NCI-H2227 treated with DMSO at 0.1 percent for 48 hours (cell line): ENCODE results near the gene CFTR.

Source experiments
- DNase-seq: peaks from one replicate; lab custom pipeline; 2025; lab: John Stamatoyannopoulos, UW

The CFTR gene

DNA sequence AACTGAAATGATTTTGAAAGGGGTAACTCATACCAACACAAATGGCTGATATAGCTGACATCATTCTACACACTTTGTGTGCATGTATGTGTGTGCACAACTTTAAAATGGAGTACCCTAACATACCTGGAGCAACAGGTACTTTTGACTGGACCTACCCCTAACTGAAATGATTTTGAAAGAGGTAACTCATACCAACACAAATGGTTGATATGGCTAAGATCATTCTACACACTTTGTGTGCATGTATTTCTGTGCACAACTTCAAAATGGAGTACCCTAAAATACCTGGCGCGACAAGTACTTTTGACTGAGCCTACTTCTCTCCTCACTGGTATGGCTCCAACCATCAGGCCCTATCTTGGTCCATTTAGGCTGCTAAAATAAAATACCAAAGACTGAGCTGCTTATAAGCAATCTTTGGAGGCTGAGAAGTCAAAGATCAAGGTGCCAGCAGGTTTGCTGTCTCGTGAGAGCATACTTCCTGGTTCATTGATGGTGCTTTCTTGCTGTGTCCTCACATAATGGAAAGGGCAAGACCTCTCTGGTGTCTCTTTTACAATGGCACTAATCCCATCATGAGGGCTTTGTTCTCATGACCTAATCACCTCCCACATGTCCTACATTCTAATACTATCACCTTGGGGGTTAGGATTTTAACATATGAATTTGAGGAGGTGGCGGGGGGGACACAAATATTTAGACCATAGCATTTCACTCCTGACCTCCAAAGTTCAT is 173.3 kb downstream of the CFTR start:
- no peak for DNase-seq

DNA sequence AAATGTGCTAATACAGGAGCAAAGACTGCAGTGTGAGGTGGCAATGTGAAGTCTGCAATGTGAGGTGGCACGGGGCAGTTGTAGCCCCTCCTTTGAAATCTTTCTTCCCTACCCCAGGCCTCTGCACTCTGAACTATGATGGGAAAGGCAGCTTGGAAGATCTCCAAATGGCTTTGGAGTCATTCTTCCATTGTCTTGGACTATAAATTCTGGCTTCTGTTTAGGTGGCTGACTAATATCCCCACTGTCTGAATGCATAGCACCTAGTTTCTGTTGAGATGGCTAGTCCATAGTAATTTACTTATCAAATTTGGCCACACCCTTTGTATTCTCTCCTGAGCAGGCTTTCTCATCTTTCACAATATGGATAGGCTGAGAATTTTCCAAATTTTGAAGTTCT is 175.0 kb downstream of the CFTR start:
- DNase-seq: no peak

DNA sequence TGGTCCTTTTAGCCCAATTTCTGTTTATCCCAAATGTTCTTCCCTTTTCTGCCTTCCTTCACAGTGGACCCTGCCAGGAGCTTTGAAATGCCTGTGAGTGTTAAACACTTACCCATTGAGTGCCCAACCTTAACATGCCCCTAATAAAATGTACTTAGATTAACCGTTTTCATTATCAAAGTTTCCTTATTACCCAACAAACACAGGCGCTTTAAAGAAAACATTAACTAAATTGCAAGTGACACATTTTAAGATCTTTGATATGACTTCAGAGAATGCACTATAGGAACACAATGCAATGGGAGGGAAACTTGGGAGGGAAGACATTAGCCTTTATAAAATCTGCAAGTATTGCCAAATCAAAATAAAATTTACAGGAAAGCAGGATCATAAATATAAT is 177.0 kb downstream of the CFTR start:
- DNase-seq: no peak

DNA sequence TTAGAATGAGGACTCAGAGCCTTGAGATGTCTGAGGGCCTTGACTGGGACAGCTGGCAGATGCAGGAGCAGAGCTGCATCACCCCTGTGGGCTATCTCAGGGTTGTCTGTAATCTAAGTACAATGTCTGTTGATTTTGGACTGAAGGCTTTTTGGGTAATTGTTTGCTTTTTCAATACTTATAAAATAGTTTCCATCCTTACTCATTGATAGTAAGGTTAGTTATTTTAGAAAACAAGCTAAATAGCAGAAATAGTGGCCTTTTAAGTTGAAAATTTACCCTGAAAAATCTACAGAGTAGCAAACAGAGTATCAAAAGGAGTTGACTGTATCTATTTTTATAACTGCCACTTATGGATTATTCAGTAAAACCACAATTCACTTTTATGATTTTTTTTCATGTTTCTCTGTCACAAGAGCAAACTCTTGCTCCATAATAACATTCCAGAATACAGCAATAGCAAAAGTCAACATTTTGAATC is 179.7 kb downstream of the CFTR start:
- no peak for DNase-seq

DNA sequence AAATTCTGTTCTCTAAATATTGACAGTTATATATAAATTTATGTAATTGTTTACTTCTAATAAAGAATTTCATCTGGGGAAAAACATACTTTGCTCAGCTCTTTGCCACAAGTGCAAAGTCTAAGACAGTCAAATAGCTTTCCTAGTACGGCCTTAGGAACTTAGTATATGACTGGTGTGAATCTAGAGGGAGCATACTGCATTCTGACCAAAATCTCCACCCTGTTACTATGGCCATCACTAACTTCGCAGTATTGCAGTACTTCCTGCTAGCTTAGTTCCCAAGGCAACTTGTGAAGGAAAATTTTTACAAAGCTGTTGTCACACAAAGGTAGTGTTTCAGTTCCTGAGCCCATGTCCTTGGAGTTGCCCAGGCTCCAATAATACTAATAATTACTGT is 181.5 kb downstream of the CFTR start:
- DNase-seq: no peak

DNA sequence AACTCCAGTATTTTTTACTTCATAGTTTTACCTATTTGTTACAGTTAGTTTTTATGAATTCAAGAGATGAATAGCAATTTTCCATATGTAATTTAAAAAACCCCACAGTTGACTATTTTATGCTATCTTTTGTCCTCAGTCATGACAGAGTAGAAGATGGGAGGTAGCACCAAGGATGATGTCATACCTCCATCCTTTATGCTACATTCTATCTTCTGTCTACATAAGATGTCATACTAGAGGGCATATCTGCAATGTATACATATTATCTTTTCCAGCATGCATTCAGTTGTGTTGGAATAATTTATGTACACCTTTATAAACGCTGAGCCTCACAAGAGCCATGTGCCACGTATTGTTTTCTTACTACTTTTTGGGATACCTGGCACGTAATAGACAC is 184.2 kb downstream of the CFTR start:
- DNase-seq: no peak

DNA sequence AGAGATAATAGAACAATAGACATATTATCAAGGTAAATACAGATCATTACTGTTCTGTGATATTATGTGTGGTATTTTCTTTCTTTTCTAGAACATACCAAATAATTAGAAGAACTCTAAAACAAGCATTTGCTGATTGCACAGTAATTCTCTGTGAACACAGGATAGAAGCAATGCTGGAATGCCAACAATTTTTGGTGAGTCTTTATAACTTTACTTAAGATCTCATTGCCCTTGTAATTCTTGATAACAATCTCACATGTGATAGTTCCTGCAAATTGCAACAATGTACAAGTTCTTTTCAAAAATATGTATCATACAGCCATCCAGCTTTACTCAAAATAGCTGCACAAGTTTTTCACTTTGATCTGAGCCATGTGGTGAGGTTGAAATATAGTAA is 185.5 kb downstream of the CFTR start:
- no peak for DNase-seq

DNA sequence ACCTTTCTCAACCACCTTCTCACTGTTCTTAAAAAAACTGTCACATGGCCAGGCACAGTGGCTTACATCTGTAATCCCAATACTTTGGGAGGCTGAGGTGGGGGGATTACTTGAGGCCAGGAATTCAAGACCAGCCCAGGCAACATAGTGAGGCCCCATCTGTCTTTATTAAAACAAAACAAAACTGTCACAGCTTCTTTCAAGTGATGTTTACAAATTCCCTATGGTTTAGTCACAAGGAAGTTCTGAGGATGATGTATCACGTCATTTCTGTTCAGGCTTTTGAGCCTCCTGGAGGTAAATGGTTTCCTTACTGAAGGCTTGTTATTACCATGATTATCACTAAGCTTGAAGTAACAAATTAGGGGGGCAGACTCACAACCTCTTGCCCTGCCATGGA is 186.2 kb downstream of the CFTR start:
- DNase-seq: no peak

DNA sequence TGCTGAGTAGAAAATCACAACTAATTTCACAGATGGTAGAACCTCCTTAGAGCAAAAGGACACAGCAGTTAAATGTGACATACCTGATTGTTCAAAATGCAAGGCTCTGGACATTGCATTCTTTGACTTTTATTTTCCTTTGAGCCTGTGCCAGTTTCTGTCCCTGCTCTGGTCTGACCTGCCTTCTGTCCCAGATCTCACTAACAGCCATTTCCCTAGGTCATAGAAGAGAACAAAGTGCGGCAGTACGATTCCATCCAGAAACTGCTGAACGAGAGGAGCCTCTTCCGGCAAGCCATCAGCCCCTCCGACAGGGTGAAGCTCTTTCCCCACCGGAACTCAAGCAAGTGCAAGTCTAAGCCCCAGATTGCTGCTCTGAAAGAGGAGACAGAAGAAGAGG is 186.9 kb downstream of the CFTR start:
- no peak for DNase-seq

DNA sequence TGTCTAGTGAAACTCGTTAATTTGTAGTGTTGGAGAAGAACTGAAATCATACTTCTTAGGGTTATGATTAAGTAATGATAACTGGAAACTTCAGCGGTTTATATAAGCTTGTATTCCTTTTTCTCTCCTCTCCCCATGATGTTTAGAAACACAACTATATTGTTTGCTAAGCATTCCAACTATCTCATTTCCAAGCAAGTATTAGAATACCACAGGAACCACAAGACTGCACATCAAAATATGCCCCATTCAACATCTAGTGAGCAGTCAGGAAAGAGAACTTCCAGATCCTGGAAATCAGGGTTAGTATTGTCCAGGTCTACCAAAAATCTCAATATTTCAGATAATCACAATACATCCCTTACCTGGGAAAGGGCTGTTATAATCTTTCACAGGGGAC is 187.6 kb downstream of the CFTR start:
- no peak for DNase-seq

DNA sequence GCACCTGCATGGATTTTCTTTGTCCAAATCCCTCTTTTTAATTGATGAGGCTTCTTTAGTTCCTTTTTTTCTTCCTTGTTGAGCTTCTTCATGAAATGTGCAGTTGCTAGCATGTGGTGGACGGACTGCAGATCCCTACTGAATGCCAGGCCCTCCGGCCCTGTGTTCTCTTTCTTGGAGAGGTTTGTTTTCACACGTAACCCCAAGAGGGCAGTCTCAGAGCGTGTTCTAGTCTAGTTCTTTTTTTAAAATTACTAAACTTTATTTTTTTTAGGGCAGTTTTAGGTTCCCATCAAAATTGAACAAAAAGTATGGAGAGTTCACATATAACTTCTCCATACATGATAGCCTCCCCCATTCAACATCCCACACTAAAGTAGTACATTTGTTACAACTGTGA is 190.0 kb downstream of the CFTR start:
- DNase-seq: no peak

DNA sequence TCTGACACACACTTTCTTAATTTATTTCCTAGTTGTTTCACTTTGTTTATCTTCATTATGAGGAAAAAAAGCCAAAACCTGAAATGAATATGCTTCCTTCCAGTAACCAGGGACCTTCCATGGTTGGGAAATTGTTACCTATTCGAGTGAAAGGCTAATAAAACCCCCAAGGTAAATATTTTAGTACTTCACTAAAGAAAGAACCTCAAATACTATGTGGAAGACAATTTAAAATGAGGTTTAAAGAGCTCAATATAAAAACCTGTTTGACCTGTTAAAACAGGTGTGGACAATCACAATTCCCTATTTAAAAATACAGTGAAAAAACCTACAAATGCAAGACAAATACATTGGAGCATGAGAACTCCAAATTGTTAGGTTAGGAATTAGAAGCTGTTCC is 192.6 kb downstream of the CFTR start:
- DNase-seq: no peak

DNA sequence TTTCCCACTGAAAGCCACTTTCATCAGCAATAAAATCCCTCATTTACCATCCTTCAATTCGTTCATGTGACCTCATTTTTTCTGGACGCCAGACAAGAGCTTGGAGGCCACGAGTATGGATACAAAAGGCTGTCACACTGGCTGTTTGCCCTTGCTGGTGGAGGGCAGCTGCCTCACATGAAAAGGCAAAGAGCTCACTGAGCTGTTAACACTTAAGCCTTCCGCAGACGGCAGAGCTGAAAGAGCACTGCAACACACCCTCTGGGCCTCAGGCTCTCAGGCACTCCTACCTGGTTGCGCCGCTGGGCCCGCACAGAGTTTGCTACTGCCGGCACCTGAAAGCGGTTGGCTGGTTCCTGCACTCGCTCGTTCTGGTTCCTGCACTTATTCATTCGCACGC is 193.5 kb downstream of the CFTR start:
- DNase-seq: no peak

DNA sequence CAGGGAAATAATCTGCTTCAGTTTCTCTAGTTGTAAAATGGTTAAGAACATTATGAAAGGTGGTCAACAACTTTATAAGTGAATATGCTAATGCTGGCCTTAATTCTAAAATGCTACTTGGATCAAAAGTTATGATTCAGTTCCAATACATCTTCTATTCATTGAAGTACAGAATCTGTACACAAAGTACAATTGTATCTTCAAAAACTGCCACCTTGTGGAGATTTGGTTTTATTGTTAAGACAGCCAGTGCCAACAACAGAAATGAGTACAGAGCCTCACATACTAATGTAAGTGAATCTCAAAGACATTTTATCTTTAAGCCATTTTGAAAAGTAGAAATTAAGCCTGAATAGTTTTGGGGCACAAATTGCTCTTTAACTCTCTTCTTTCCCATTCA is 194.0 kb downstream of the CFTR start:
- DNase-seq: no peak

DNA sequence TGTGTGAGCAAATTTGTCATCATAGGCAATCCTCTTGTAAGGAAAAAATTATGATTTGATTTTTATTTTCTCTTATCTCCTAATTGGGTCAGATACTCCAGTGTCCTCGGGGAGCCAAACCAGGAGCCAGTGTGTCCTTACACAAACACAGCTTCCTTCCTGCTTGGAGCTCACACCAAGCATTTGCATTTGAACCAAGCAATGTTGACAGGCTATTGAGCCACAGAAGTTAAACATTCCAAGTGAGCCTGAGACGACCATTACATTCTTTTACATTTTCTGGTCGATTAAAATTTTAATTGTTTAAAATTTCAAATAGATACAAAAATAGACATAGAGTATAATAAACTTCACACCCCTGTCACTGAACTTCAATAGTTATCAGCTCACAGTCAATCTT is 194.8 kb downstream of the CFTR start:
- DNase-seq: no peak

DNA sequence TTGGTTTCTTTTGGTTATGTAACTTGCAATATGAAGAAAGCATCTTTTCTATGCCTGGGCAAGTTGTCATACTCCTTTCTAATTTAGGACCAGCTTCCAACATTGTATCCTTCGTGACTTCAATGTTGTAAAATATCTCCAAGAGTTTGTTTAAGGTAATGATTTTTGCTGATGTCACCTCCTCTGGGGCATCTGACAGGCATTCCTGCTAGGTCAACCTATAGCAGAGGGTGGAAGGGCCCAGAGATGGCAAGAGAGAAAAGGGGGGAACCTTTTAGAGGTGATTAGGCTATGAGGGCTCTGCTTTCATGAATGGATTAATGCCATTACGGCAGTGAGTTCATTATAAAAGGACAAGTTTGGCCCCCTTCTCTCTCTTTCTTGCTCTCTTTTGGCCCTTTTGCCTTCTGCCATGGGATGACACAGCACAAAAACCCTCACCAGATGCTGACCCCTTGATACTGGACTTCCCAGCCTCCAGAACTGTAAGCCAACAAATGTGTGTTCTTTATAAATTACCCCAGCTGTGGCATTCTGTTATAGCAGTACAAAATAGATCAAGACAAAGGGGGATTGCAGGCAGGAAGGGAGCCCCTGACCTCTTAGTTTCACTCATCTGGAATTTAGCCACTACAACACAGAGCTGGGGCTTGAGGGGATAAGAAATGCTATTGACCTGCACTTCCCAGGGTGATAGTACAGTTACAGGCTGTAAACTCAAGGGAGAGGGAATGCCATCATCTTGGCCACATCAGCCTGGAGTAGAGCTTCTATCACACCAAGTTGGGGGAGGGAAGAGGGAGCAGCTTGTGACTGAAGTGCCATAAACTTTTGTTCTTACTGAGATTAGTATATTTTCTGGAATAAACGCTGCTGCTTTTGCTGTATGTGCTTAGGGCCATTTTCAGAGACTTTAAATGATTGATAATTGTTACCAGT is 195.9 kb downstream of the CFTR start:
- no peak for DNase-seq

DNA sequence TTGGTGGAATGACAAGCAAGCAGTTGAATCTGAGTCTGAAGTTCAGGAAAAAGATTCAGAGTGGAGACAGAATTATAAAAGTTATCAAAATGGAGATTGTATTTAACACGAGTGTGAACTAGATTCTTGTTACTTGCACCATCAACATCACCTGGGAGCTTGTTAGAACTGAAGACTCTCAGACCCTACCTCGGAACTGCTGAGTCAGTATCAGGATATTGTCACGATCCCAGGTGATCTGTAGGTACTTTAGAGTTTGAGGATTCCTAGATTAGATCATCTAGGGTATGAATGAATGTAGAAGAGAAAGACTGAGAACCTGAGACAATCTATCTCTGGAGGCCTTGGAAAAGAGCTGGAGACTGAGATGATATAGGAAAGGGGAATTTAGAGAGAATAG is 199.3 kb downstream of the CFTR start:
- DNase-seq: no peak

DNA sequence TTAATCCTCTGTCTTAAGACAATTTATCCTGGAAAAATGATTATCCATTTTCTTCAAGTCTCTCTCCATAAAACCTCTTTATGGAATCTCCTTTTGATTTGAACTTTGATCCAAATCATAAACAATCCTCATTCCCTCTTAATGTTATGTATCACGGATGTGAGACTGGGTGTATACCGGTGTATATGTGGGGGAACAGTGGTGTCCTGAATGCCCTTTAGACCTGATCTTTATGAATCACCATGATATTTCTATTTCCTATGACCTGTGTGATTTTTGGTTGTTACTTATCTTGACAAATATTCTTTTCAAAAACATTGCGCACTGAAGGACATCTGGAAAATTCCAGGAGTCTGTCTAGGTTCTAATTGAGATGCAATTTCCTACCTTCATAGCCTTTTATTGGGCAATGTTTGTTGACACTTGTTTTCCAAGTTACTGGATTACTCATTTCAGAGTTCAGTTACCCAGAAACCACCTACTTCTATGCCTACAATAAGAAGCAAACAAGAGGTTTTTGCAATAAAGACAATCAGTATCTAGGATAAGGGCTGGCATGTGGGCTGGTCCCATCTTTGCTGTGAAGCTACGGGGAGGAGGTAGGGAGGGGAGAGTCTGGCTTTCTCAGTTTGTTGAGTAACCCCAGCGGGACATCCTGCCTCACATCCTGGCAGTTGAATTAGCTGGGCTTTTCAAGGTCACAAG is 203.0 kb downstream of the CFTR start:
- DNase-seq: no peak

DNA sequence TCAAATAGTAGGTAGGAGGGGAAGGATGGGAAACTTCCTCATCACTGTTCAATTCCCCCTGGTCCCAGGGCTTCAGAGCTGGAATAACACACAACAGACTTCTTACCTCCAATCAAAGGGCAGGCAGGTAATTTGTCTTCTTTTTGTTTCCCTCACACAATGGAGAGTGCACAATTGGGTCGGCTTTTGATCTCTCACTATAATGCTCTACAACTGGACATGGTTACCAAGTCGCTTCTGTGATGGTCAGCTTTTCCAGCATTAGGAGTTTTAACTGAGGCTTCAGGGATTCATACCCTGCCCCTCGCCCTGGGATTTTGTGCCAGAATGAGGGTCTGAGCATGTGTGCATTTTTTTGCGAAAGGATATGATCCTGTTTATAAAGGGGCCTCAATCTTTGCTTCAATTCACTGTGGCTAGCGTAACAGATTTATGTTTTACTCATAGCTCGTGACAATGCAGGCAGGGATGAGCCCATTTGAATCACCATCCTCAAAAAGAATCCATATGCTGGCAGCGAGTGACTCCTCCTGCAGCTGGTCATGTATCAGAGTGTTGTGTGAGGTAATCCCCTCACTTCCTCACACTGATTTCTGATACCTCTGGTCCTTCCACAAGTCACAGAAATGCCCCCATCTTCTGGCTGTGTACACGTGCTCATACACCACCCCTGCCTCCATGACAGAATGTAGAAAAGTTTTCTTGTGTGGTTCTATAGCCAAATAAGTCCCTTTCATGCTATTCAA is 203.8 kb downstream of the CFTR start:
- no peak for DNase-seq

DNA sequence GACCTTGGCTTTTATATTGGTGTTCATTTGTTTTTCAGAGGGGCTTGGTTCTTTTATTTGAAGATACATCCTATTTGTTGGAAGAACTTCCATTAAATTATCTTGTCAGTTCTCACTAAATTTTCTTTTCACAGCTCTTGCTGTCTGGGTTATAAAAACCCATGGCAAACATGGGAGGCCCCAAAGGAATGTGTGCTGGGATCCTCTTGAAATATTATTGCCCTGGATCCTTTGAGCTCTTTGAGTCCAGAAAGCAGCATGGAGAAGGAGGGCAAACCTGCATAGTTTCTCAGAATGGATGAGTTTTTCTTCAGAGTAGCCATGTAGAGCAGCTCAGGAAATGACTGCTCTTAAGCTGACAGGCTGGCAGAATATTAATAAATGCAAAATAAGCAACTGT is 206.0 kb downstream of the CFTR start:
- no peak for DNase-seq

DNA sequence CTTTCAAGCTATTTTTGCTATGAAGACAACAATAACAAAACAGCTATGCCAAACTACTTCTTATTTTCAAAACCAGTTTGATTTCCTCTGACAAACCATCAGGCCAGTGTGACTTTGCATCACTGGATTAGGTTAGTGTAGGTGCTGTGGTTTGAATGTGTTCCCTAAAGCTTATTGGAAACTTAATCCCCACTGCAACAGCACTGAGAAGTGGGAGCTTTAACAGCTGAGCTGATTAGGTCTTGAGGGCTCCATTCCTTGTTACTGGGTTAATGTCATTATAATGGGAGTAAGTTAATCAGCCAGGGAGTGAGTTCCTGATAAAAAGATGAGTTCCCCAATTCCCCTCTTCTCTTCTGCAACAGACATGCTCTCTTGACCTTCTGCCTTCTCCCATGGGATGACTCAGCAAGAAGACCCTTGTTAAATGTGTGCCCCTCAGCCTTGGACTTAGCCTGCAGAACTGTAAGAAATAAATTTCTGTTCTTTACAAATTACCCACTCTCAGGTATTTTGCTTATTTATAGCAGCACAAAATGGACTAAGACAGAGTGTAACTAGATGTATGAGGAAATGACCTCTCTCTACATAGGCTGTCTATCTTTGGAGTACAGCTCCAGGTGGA is 206.6 kb downstream of the CFTR start:
- no peak for DNase-seq

DNA sequence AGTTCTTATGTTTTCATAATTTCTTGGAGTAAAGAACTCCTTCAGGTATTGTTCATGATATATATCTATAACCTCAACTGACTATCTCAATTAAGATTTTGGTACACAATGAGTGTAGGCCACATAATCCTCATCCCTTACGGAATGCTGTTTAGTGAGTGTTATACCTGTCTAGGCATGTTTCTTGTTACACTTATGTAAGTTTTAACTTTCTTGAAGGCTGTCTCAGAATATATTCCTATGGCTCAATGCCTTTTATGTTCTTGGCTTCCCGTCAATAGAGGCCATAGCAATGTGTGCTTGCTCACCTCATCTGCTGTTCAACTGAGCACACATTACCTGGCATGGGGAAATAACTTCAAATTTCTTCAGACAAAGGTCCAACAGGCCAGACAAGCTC is 208.3 kb downstream of the CFTR start:
- no peak for DNase-seq
